Calu3 (cell line): ENCODE measurements around the gene USP17L18. TPM values are rescaled to one million over a fixed set of nuclear protein-coding genes. Genes with fewer than 3 reads are reported as not detected.
"Not testable (repeated sequence)": the region's sequence is repeated elsewhere in the genome, so short reads cannot be mapped to it uniquely, and the experiment has no call there.

Source experiments
- Bru-seq: library from RNA; stranded (reverse); fragments of 400-500 nt; gene quantifications from one replicate; lab custom pipeline; 2021; lab: Mats Ljungman, UMichigan
- BruChase-seq, 2 experiments: library from RNA; stranded (reverse); fragments of 400-500 nt; gene quantifications; one replicate each; lab custom pipeline; 2021; lab: Mats Ljungman, UMichigan
- BruUV-seq: library from RNA; stranded (reverse); fragments of 400-500 nt; replicated peaks from 2 replicates; lab custom pipeline; 2021; lab: Mats Ljungman, UMichigan
- CTCF ChIA-PET: fragments of 300-600 bp; sonication (Branson Sonifier 250); formaldehyde crosslinking; loops from one replicate; lab custom pipeline; 2022; ENCODE audit warnings: antibody characterized with exemption; lab: Charles Lee
- DNase-seq: peaks from one replicate; pipeline ENCODE4 v3.0.0; 2022
- H3K27ac Mint-ChIP-seq: one replicate; pipeline ENCODE4 v1.8.0; 2022; ENCODE audit warnings: mixed read lengths; ENCODE audit not compliant: unreplicated experiment
- H3K27me3 Mint-ChIP-seq: one replicate; pipeline ENCODE4 v1.8.0; 2022; ENCODE audit warnings: mixed read lengths; ENCODE audit not compliant: unreplicated experiment
- H3K36me3 Mint-ChIP-seq: one replicate; pipeline ENCODE4 v1.8.0; 2022; ENCODE audit warnings: mild to moderate bottlenecking, moderate library complexity, mixed read lengths; ENCODE audit not compliant: insufficient read depth, unreplicated experiment
- H3K4me1 Mint-ChIP-seq: one replicate; pipeline ENCODE4 v1.8.0; 2022; ENCODE audit warnings: mild to moderate bottlenecking, low read depth, mixed read lengths; ENCODE audit not compliant: unreplicated experiment
- H3K4me3 Mint-ChIP-seq: one replicate; pipeline ENCODE4 v1.8.0; 2022; ENCODE audit warnings: mild to moderate bottlenecking, low read depth, moderate library complexity, mixed read lengths; ENCODE audit not compliant: unreplicated experiment
- H3K9me3 Mint-ChIP-seq: one replicate; pipeline ENCODE4 v1.8.0; 2022; ENCODE audit warnings: low read depth, mixed read lengths; ENCODE audit not compliant: unreplicated experiment
- intact Hi-C: fragments of 100-400 bp; cut with micrococcal nuclease; formaldehyde crosslinking; loops from one replicate; pipeline ENCODE4 v1.10.0; 2022; ENCODE audit not compliant: unreplicated experiment
- long read RNA-seq: library from polyadenylated mRNA; stranded (forward); transcript quantifications from one replicate; pipeline ENCODE4 v2.0.0, GENCODE V29; 2022
- total RNA-seq: library from RNA; stranded (reverse); gene quantifications from 2 replicates; pipeline ENCODE4 v1.2.3, GENCODE V29; 2022

The USP17L18 gene, protein sequence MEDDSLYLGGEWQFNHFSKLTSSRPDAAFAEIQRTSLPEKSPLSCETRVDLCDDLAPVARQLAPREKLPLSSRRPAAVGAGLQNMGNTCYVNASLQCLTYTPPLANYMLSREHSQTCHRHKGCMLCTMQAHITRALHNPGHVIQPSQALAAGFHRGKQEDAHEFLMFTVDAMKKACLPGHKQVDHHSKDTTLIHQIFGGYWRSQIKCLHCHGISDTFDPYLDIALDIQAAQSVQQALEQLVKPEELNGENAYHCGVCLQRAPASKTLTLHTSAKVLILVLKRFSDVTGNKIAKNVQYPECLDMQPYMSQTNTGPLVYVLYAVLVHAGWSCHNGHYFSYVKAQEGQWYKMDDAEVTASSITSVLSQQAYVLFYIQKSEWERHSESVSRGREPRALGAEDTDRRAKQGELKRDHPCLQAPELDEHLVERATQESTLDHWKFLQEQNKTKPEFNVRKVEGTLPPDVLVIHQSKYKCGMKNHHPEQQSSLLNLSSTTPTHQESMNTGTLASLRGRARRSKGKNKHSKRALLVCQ
- total RNA-seq (not detected in 2 replicates), Bru-seq, nascent RNA (not detected), BruChase-seq, experiment 1, labeled RNA remaining after a 6-hour chase (not detected), BruChase-seq, experiment 2, labeled RNA remaining after a 2-hour chase (not detected)
- long read RNA-seq, result 0 reads

DNA sequence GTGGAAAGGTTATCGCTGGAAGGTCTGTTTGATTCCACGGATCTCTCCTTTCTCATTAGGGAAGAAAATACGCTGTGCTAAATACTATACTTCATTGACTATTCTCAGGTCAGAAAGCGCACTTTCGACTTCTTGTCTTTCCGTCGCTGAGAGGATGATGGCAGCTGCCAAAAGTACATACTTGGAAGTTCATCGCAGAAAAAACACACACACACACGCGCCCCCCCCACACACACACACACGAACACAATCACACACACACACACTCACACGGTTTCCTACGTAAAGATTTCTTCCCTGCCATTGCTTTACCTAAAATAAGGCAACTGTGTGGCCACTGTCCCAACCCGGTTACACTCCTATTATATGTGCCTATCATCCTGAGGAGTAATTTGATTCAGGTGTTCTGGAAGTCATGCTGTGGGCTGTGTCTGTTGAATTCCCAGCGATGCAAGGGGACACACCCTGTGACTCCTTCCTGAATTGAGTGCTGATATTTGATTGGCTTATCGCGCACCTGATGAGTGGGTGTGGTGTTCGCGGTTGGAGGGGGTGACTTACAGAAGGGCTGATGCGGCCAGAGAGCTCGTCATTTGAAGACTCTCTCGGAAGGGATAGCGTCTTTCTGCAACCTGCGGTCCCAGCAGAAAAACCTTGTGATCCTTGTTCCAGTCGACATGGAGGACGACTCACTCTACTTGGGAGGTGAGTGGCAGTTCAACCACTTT, at the start of gene USP17L18:
Gene USP17L18, plus strand, starts transcription at position 678 of the 728 bp plus-strand sequence. Its CDS starts 0 bp downstream, at position 678.
- H3K36me3 Mint-ChIP-seq, CTCF ChIA-PET, H3K27ac Mint-ChIP-seq, H3K4me3 Mint-ChIP-seq, DNase-seq, intact Hi-C loops, H3K9me3 Mint-ChIP-seq, H3K4me1 Mint-ChIP-seq, H3K27me3 Mint-ChIP-seq, BruUV-seq: not testable (repeated sequence)

DNA sequence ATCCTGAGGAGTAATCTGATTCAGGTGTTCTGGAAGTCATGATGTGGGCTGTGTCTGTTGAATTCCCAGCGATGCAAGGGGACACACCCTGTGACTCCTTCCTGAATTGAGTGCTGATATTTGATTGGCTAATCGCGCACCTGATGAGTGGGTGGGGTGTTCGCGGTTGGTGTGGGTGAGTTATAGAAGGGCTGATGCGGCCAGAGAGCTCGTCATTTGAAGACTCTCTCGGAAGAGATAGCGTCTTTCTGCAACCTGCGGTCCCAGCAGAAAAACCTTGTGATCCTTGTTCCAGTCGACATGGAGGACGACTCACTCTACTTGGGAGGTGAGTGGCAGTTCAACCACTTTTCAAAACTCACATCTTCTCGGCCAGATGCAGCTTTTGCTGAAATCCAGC, 38.1 kb upstream of the USP17L18 start, which contains the start of gene USP17L10:
Gene USP17L10, plus strand, starts transcription at position 301 of the 400 bp plus-strand sequence. Its CDS starts 0 bp downstream, at position 301.
- intact Hi-C loops, DNase-seq, H3K9me3 Mint-ChIP-seq, CTCF ChIA-PET, H3K27ac Mint-ChIP-seq, BruUV-seq, H3K27me3 Mint-ChIP-seq, H3K4me1 Mint-ChIP-seq, H3K36me3 Mint-ChIP-seq, H3K4me3 Mint-ChIP-seq: not testable (repeated sequence)

GRCh38 chr4:9214701-9215100, 33.7 kb upstream of the USP17L18 start:
- CTCF ChIA-PET, H3K36me3 Mint-ChIP-seq, intact Hi-C loops, DNase-seq, H3K4me3 Mint-ChIP-seq, H3K4me1 Mint-ChIP-seq, H3K9me3 Mint-ChIP-seq, H3K27me3 Mint-ChIP-seq, H3K27ac Mint-ChIP-seq, BruUV-seq: not testable (repeated sequence)

GRCh38 chr4:9215105-9215504, 33.3 kb upstream of the USP17L18 start, which contains the start of gene USP17L11:
TSS of gene USP17L11 (plus strand) at chr4:9215405. CDS start at chr4:9215405, 0 bp downstream.
- BruUV-seq, H3K4me3 Mint-ChIP-seq, CTCF ChIA-PET: not testable (repeated sequence)

DNA sequence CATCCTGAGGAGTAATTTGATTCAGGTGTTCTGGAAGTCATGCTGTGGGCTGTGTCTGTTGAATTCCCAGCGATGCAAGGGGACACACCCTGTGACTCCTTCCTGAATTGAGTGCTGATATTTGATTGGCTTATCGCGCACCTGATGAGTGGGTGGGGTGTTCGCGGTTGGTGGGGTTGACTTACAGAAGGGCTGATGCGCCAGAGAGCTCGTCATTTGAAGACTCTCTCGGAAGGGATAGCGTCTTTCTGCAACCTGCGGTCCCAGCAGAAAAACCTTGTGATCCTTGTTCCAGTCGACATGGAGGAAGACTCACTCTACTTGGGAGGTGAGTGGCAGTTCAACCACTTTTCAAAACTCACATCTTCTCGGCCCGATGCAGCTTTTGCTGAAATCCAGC, 28.6 kb upstream of the USP17L18 start, which contains the start of gene USP17L12:
Gene USP17L12, plus strand, starts transcription at position 301 of the 400 bp plus-strand sequence. Its CDS starts 0 bp downstream, at position 301.
- H3K36me3 Mint-ChIP-seq, H3K4me1 Mint-ChIP-seq, H3K27me3 Mint-ChIP-seq, intact Hi-C loops, H3K9me3 Mint-ChIP-seq, BruUV-seq, DNase-seq, H3K27ac Mint-ChIP-seq, H3K4me3 Mint-ChIP-seq, CTCF ChIA-PET: not testable (repeated sequence)

More at GRCh38 chr4:9215105-9215504, 33.3 kb upstream of the USP17L18 start, which contains the start of gene USP17L11:
- H3K36me3 Mint-ChIP-seq, H3K4me1 Mint-ChIP-seq, H3K9me3 Mint-ChIP-seq, H3K27me3 Mint-ChIP-seq, DNase-seq, H3K27ac Mint-ChIP-seq, intact Hi-C loops: not testable (repeated sequence)

GRCh38 chr4:9224596-9224995, 23.8 kb upstream of the USP17L18 start, which contains the start of gene USP17L13:
TSS of gene USP17L13 (plus strand) at chr4:9224896. CDS start at chr4:9224896, 0 bp downstream.
- H3K36me3 Mint-ChIP-seq, DNase-seq, H3K27me3 Mint-ChIP-seq, H3K9me3 Mint-ChIP-seq, H3K4me1 Mint-ChIP-seq, BruUV-seq, H3K27ac Mint-ChIP-seq, intact Hi-C loops, H3K4me3 Mint-ChIP-seq, CTCF ChIA-PET: not testable (repeated sequence)

GRCh38 chr4:9230249-9230648, 18.2 kb upstream of the USP17L18 start:
- BruUV-seq, H3K9me3 Mint-ChIP-seq, DNase-seq: not testable (repeated sequence)

GRCh38 chr4:9234085-9234484, 14.3 kb upstream of the USP17L18 start, which contains the start of gene USP17L15:
TSS of gene USP17L15 (plus strand) at chr4:9234385. CDS start at chr4:9234385, 0 bp downstream.
- H3K36me3 Mint-ChIP-seq, H3K4me3 Mint-ChIP-seq, BruUV-seq, CTCF ChIA-PET, H3K27ac Mint-ChIP-seq, H3K27me3 Mint-ChIP-seq, H3K9me3 Mint-ChIP-seq, H3K4me1 Mint-ChIP-seq, DNase-seq, intact Hi-C loops: not testable (repeated sequence)

More at GRCh38 chr4:9230249-9230648, 18.2 kb upstream of the USP17L18 start:
- intact Hi-C loops, H3K4me3 Mint-ChIP-seq, H3K4me1 Mint-ChIP-seq, H3K36me3 Mint-ChIP-seq, H3K27ac Mint-ChIP-seq, H3K27me3 Mint-ChIP-seq, CTCF ChIA-PET: not testable (repeated sequence)

DNA sequence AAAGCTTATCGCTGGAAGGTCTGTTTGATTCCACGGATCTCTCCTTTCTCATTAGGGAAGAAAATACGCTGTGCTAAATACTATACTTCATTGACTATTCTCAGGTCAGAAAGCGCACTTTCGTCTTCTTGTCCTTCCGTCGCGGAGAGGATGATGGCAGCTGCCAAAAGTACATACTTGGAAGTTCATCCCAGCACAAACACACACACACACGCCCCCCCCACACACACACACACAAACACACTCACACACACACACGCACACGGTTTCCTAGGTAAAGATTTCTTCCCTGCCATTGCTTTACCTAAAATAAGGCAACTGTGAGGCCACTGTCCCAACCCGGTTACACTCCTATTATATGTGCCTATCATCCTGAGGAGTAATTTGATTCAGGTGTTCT, 10.0 kb upstream of the USP17L18 start:
- BruUV-seq, H3K4me3 Mint-ChIP-seq, H3K27me3 Mint-ChIP-seq, H3K9me3 Mint-ChIP-seq, H3K27ac Mint-ChIP-seq, H3K4me1 Mint-ChIP-seq, intact Hi-C loops, DNase-seq, H3K36me3 Mint-ChIP-seq, CTCF ChIA-PET: not testable (repeated sequence)
